ENCODE measurements around the gene MUC3A. TPM values are rescaled to one million over a fixed set of nuclear protein-coding genes. Genes with fewer than 3 reads are reported as not detected.

The MUC3A gene
- total RNA-seq, 1 experiment from 2014 or later: not detected

GRCh38 chr7:100946766-100947365, 2.5 kb upstream of the MUC3A start:
- no peak for DNase-seq (ENCODE audit: low read depth)

GRCh38 chr7:100947792-100948191, 1.5 kb upstream of the MUC3A start:
- DNase-seq (ENCODE audit: low read depth): no peak

DNA sequence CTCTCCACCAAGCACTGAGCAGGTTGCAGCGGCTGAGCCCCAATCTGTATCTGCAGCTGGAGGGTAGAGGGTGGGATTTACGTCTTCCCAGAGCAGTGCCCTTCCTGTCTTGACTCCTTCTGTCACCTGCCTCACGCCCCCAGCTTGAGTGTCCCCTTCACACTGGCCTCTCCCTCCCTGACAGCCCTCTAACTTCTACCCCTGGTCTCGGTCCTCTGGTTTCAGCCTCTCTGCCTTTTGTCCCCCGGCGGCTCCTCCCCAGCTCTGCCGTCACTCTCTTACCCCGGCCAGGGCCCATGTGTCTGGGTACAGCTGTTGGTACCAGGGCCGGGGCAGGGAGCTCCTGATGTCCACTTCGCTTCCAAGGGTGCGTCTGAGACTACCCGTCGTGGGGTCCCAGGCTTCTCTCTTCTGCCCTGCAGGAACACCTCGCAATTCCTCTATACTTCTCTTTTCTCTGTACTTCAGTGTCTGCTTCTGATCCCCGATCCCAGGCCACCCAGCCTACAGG, 654 bp downstream of the MUC3A start:
- no peak for DNase-seq (ENCODE audit: low read depth)

GRCh38 chr7:100951172-100951571, 1.8 kb downstream of the MUC3A start:
- DNase-seq (ENCODE audit: low read depth): no peak

DNA sequence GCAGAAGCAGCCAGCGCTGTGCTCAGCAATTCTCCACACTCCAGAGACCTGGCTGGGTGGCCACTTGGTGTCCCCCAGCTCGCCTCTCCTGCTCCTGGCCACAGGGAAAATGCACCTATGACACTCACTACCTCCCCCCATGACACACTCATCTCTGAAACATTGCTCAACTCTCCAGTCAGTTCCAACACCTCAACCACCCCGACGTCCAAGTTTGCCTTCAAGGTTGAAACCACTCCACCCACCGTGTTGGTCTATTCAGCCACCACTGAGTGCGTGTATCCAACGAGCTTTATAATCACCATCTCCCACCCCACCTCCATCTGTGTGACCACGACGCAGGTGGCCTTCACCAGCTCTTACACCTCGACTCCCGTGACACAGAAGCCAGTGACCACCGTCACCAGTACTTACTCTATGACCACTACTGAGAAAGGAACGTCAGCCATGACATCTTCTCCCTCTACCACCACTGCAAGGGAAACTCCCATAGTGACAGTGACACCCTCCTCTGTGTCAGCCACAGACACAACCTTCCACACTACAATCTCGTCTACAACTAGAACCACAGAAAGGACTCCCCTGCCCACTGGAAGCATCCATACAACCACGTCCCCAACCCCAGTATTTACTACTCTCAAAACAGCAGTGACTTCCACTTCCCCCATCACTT, 2.7 kb downstream of the MUC3A start:
- DNase-seq (ENCODE audit: low read depth): no peak

GRCh38 chr7:100952641-100953040, 3.3 kb downstream of the MUC3A start:
- DNase-seq (ENCODE audit: low read depth): no peak

DNA sequence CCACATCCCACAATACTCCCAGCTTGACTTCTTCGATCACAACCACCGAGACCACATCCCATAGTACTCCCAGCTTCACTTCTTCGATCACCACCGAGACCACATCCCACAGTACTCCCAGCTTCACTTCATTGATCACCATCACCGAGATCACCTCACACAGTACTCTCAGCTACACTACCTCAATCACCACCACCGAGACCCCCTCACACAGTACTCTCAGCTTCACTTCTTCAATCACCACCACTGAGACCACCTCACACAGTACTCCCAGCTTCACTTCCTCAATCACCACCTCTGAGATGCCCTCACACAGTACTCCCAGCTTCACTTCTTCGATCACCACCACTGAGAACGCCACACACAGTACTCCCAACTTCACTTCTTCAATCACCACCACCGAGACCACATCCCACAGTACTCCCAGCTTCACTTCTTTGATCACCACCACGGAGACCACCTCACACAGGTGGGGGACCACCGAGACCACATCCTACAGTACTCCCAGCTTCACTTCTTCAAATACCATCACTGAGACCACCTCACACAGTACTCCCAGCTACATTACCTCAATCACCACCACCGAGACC, 8.6 kb downstream of the MUC3A start:
- peak; percentile 17 for DNase-seq (ENCODE audit: low read depth)

- no peak for DNase-seq (ENCODE audit: low read depth)
These were observed 10.6 kb downstream of the MUC3A start for GRCh38 chr7:100959894-100960293.

DNA sequence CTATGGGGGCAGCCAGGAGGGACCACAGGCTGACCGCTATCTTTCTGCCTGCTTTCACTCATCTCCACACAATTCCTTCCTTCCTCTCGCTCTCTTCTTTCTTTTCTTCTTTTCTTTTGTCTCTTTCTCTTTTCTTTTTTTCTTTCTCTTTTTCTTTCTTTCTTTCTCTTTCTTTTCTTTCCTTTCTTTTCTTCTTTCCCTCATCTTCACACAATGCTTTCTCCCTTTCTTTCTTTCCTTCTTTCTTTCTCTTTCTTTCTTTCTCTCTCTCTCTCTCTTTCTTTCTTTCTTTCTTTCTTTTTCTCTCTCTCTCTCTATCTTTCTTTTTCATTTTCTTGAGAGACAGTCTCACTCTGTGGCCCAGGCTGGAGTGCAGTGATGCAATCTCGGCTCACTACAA, 13.2 kb downstream of the MUC3A start:
- DNase-seq (ENCODE audit: low read depth): no peak

DNA sequence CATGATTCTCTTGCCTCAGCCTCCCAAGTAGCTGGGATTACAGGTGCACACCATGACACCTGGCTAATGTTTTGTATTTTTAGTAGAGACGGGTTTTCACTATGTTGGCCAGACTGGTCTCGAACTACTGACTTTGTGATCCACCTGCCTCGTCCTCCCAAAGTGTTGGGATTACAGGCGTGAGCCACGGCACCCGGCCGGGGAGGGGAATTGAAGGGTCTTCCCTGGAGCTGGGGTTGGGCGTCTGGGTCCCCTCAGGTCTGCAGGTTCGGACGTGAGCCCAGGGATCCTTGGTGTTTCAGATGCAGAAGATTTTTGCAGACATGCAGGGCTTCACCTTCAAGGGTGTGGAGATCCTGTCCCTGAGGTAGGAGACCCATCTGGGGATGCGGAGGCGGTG, 14.1 kb downstream of the MUC3A start:
- no peak for DNase-seq (ENCODE audit: low read depth)

- DNase-seq (ENCODE audit: low read depth): no peak
These were observed 14.5 kb downstream of the MUC3A start for GRCh38 chr7:100963874-100964273.

- no peak for DNase-seq (ENCODE audit: low read depth)
These were observed 15.3 kb downstream of the MUC3A start for GRCh38 chr7:100964630-100965029.

DNA sequence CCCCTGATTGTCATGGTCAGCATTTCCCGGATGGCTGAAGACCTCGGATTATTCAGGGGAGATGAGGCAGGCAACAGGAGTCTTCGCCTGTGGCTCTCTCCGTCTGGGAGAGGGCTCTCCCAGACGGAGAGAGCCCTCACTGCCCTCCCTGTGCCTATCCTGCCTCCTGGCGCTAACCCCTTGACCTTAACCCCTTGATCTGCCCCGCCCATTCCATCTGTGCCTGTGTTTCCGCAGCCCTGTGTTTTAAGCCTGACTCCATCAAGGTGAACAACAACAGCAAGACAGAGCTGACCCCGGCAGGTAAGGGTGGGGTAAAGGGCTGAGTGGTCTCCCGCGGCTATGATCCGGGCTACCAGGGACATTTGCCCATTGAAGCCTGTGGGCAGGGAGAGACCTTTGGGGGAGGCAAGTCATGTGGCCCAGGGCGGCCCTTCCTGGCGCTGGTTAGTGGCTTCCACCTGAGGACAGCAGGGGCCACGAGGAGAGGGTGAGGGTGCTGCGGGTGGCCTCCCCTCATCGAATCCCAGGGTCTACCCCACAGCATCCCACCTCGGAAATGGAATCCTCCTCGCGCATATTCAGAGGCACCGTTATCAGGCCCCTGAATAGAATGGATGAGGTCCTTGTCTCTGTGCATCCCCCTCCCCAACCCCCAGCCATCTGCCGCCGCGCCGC, 15.8 kb downstream of the MUC3A start:
- no peak for DNase-seq (ENCODE audit: low read depth)

GRCh38 chr7:100965723-100966541, 16.6 kb downstream of the MUC3A start:
- no peak for DNase-seq (ENCODE audit: low read depth)

DNA sequence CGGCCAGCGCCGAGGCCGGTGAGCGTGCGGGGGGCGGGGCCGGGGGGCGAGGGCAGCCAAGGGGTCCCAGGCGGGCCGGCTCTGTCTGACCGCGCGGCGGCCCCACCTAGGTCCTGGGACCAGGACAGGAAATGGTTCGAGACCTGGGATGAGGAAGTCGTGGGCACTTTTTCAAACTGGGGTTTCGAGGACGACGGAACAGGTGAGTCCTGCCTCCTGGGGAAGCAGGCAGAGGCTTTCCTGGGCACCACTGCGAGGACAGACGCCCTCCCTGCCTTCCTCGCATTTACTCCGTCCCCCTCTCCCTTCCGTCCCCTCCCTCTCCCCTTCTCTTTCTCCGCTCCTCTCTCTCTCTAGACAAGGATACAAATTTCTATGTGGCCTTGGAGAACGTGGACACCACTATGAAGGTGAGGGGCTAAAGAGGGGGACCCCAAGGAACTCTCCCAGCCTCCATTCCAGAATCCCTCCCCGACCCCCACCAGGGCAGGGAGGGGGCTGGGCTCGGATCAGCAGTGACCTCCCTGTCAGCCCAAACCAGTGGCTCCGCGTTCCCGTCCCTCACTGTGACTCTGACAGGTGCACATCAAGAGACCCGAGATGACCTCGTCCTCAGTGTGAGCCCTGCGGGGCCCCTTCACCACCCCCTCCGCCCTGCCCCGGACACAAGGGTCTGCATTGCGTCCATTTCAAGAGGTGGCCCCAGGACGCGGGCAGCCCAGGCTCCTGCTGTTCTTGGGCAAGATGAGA, 17.4 kb downstream of the MUC3A start:
- no peak for DNase-seq (ENCODE audit: low read depth)

DNA sequence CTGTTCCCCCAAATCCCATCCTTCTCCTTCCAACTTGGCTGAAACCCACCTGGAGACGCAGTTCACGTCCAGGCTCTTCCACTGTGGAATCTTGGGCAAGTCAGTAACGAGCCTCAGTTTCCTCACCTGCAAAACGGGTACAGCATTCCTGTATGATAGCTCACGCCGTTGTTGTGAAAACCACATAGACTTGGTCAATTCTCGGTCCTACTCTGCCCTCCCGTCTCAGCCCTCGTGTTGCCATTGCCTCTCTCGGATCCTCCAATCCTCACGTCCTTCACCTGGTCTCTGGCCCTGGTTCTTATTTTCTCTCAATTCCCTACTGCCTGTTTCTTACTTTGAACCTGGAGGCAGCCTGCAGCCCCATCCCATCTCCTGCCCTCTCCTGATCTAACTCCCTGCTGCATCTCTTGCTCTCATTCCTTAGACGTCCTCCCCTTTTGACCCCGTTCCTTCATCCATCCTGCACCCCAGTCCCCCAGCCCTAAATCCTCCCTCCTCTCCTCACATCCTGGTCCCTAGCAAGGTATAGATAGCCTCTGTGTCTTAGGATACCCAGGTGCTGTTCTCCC, 18.0 kb downstream of the MUC3A start:
- DNase-seq (ENCODE audit: low read depth): no peak

GRCh38 chr7:100968031-100968430, 18.7 kb downstream of the MUC3A start:
- no peak for DNase-seq (ENCODE audit: low read depth)

DNA sequence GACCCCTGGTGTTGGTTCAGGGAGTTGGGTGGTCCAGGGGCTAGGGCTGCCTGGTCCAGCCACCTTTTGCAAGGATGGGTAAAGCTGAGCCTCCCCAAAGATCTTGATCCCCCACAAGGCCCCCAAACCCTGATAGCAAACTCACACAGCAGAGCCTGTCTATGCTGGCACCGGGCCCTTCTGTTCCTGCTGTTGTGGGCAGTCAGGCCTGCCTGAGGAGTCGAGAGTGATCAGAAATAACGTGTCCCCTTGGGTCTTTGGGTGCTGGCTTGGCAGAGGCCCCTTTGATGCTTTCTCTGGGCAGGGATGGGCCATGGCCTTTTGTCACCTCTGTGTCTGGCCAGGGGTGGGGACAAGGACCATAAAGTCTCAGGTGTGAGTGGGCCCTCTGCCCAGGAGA, 19.3 kb downstream of the MUC3A start:
- no peak for DNase-seq (ENCODE audit: low read depth)

DNA sequence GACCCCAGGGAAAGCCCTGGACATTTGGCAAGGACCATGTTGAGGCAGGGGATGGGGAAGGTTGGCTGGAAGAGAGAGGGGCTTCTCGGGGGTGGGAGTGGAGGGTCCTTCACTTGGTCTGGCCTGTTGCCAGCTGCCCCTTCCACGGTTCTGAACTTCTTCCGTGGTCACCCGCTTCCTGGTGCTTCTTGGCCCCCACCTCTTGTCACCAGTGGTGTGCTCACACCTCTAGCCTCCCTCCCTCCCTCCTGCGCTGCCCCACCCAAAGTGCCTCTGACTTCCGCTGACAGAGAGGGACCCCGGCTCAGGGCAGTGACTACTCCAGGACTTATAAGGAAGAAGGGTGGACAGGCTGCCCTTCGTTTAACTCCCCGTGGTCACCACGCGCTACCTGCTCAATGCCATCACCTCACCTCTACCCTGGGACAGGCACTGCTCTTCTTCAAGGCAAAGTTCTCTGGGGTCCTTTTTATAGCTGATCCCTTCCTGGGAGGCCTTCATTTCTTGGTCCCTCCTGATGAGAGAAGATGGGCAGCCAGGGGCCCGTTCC, 19.8 kb downstream of the MUC3A start, which contains the start of gene MUC12:
TSS of gene MUC12 (plus strand) at position 500 of the 550 bp plus-strand sequence. CDS start 58 bp downstream, outside the sequence.
- DNase-seq (ENCODE audit: low read depth): no peak

Measured in LHCN-M2 (cell line).